Right lobe of liver (tissue), 6 donors: ENCODE measurements around the gene MAP4K4. TPM values are rescaled to one million over a fixed set of nuclear protein-coding genes. Genes with fewer than 3 reads are reported as not detected.

Source experiments
- ATAC-seq, 4 donors: fragments of 200-7000 bp; cut with Tn5 transposase; one replicate each; pipeline ENCODE4 v1.9.1; 2020; ENCODE audit warnings: mild to moderate bottlenecking in 4 of 4, moderate library complexity in 4 of 4
- DNase-seq, 3 donors: peaks; one replicate each; pipeline ENCODE4 v3.0.0-alpha.2; 2020
- H3K27ac ChIP-seq, 3 donors: fragments of 200-600 bp; one replicate each; pipeline ENCODE4 v1.8.0; 2022
- H3K27me3 ChIP-seq, 2 donors: fragments of 200-600 bp; one replicate each; pipeline ENCODE4 v1.8.0; 2022
- H3K36me3 ChIP-seq, 4 donors: fragments of 200-600 bp; sonication (generic) in 1 of 4; one replicate each; pipeline versions ENCODE4 v1.5.1 to v1.8.0; 2017 to 2022; ENCODE audit warnings: control low read depth in 1 of 4
- H3K4me1 ChIP-seq, 4 donors: fragments of 200-600 bp; sonication (generic) in 1 of 4; one replicate each; pipeline versions ENCODE4 v1.5.1 to v1.8.0; 2017 to 2022; ENCODE audit warnings: control low read depth in 1 of 4
- H3K4me3 ChIP-seq, 3 donors: fragments of 200-600 bp; one replicate each; pipeline ENCODE4 v1.8.0; 2022
- H3K9me3 ChIP-seq, 4 donors: fragments of 200-600 bp; sonication (generic) in 1 of 4; one replicate each; pipeline versions ENCODE4 v1.5.1 to v1.8.0; 2017 to 2022; ENCODE audit warnings: control low read depth in 1 of 4
- POLR2A ChIP-seq: fragments of 450-650 bp; IDR thresholded peaks from one replicate; pipeline ENCODE4 v1.6.1; 2017; ENCODE audit warnings: antibody characterized with exemption, mild to moderate bottlenecking
- WGBS: methylation state at CpG from one replicate; pipeline ENCODE4 v1.1.6; 2018; ENCODE audit warnings: low coverage, low lambda C conversion rate; ENCODE audit not compliant: insufficient coverage; ENCODE audit errors: missing lambda C conversion rate; 5-methylcytosine and 5-hydroxymethylcytosine counted together
- intact Hi-C, 2 donors: fragments of 100-400 bp; cut with DNase I; formaldehyde crosslinking; loops; one replicate each; pipeline versions ENCODE4 v1.11.2 to v1.14.1; 2022
- total RNA-seq, 6 experiments: library from RNA; depleted of rRNA in 2 of 6; stranded (reverse); fragments of >200 nt in 2 of 6; fragmentation: NEBNext Ultra II Directional in 3 of 6; extraction: Animal tissue kit (Norgen Biotek cat#: 25700) in 3 of 6; gene quantifications; one replicate each; pipeline versions ENCODE4 v1.1.0 to v1.2.4, GENCODE V29; 2016 to 2023
- TF ChIP-seq, protein P1 (sequence below), 4 donors: fragments of 200-600 bp in 3 of 4; fragments of 450-650 bp in 1 of 4; IDR thresholded peaks; one replicate each; pipeline versions ENCODE4 v1.5.1 to v1.8.0; 2016 to 2022; ENCODE audit warnings: antibody characterized with exemption in 4 of 4, mild to moderate bottlenecking in 2 of 4
- donor health status: DM: no; HTN: yes; CAD: no.
- donor health status: DM: no; HTN: no; CAD: no.
- donor health status: DM: no; HTN: no; CAD: no.
- donor health status: DM: no; HTN: yes; CAD: no.
- donor health status: DM: no; HTN: yes; CAD: no.

MAP4K4 gene
- total RNA-seq, 6 experiments from 2014 or later = 29.8 to 36.5 (median 31.1) TPM

DNA sequence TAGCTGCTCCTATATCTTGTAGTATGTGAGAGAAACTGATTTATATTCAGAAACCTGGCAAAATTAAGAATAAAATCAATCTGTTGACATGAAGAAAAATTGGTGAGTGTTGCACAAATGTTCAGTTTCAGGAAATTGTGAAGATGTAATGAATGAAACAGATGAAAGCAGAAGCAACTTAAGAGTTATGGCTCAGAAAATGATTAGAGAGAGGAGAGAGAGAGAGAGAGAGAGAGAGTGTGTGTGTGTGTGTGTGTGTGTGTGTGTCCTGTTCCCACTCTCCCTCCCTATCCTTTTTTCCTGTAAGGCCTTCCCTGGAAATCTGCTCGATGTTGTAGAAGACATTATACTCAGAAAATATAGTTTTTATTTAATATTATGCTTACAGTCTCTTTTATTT lies 31.4 kb downstream of the MAP4K4 start:
- TF ChIP-seq, protein P1, sequence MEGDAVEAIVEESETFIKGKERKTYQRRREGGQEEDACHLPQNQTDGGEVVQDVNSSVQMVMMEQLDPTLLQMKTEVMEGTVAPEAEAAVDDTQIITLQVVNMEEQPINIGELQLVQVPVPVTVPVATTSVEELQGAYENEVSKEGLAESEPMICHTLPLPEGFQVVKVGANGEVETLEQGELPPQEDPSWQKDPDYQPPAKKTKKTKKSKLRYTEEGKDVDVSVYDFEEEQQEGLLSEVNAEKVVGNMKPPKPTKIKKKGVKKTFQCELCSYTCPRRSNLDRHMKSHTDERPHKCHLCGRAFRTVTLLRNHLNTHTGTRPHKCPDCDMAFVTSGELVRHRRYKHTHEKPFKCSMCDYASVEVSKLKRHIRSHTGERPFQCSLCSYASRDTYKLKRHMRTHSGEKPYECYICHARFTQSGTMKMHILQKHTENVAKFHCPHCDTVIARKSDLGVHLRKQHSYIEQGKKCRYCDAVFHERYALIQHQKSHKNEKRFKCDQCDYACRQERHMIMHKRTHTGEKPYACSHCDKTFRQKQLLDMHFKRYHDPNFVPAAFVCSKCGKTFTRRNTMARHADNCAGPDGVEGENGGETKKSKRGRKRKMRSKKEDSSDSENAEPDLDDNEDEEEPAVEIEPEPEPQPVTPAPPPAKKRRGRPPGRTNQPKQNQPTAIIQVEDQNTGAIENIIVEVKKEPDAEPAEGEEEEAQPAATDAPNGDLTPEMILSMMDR (IDR thresholded peaks at IDR 0.05) = no peak
- TF ChIP-seq POLR2A = no peak
- WGBS = 42% methylated on average over 1 of the region's 1 CpG
- DNase-seq = no peak
- Histone ChIP-seq H3K27me3 (no peaks in the 10 kb centered on the region), H3K4me3 (no peak overlapping the region), H3K4me1 (peaks cover 0 to 22% (median 7%) of the 10 kb centered on the region in 4 donors), H3K9me3 (no peaks in the 10 kb centered on the region), H3K36me3 (no peaks in the 10 kb centered on the region), H3K27ac (no peak overlapping the region)
- intact Hi-C loops = no loop called here
- no peak for ATAC-seq

DNA sequence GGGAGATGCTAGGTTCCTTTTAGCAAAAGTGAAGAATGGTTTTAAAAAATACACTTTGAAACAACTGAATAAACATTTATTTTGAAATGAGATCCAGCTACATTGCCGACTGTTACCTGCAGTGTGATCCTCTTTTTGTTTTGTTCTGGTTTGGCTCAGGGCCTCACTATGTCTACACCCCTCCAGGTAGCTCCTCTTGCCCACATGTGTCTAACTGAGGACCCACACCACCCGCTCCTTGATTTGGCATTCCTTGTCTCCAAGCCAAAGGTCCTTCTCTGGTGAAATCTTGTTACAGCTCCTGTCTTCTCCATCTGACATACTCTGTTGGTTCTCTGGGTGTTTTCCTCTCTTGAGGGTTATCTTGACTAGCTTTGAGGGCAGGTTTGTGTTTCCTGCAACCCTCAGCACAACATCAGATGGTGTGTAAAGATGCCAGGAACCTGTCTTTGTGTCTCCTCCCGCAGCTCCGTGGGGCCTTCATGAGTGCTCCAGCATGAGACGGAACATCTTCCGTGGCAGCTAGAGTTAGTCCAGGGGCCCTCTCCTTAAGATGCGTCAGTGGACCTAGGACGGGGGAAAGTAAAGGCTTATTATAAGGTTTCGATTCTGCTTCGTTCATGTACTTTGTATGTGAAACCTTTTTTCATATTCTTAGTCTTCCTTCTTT lies 32.1 kb downstream of the MAP4K4 start:
- Histone ChIP-seq H3K4me3 (no peak overlapping the region), H3K27me3 (no peaks in the 10 kb centered on the region), H3K27ac (no peak overlapping the region), H3K9me3 (no peaks in the 10 kb centered on the region), H3K4me1 (peaks cover 0 to 24% (median 11%) of the 10 kb centered on the region in 4 donors), H3K36me3 (no peaks in the 10 kb centered on the region)
- no peak for TF ChIP-seq POLR2A
- TF ChIP-seq, protein P1 (IDR thresholded peaks at IDR 0.05) = no peak
- WGBS = 63% methylated on average over 10 of the region's 10 CpGs
- ATAC-seq (no peak), DNase-seq (no peak)
- intact Hi-C loops = no loop called here

- Histone ChIP-seq H3K4me3 (no peak overlapping the region), H3K27ac (no peak overlapping the region), H3K36me3 (no peaks in the 10 kb centered on the region), H3K4me1 (peaks cover 0 to 40% (median 20%) of the 10 kb centered on the region in 4 donors), H3K27me3 (no peaks in the 10 kb centered on the region), H3K9me3 (no peaks in the 10 kb centered on the region)
- ATAC-seq (no peak), DNase-seq (no peak)
- intact Hi-C loops = no loop called here
- TF ChIP-seq, protein P1 (IDR thresholded peaks at IDR 0.05) = no peak
- TF ChIP-seq POLR2A = no peak
- 56% methylated on average over 8 of the region's 9 CpGs for WGBS
Measured at GRCh38 chr2:101731221-101732054, 33.9 kb downstream of the MAP4K4 start.

GRCh38 chr2:101732199-101732598 lies 34.7 kb downstream of the MAP4K4 start:
- intact Hi-C loops = no loop called here
- no peak overlapping the region for H3K4me3 ChIP-seq
- H3K27ac ChIP-seq = no peak overlapping the region
- no peaks in the 10 kb centered on the region for H3K9me3 ChIP-seq
- no peaks in the 10 kb centered on the region for H3K36me3 ChIP-seq
- no peaks in the 10 kb centered on the region for H3K27me3 ChIP-seq
- ATAC-seq (no peak), DNase-seq (no peak)
- TF ChIP-seq, protein P1 (IDR thresholded peaks at IDR 0.05) = no peak
- no peak for TF ChIP-seq POLR2A
- peaks cover 0 to 47% (median 24%) of the 10 kb centered on the region in 4 donors for H3K4me1 ChIP-seq
- 41% methylated on average over 2 of the region's 4 CpGs for WGBS
